ENCODE data around the gene DMP1. TPM values are rescaled to one million over a fixed set of nuclear protein-coding genes. Genes with fewer than 3 reads are reported as not detected.
"Not testable (repeated sequence)": the region's sequence is repeated elsewhere in the genome, so short reads cannot be mapped to it uniquely, and the experiment has no call there.

The DMP1 gene
- total RNA-seq, 1 donor from 2014 or later = not detected

GRCh38 chr4:87677731-87678130, 27.7 kb downstream of the DMP1 start:
- H3K9ac ChIP-seq (ENCODE audit: low read depth in 1 of 3, low read length in 3 of 3) = no peak overlapping the region
- H3K27ac ChIP-seq (ENCODE audit: low read depth, low read length) = no peak overlapping the region
- H3K4me1 ChIP-seq (ENCODE audit: control insufficient read depth in 3 of 3, insufficient read depth in 3 of 3, low read length in 3 of 3) = peaks cover 0 to 2% (median 0%) of the 10 kb centered on the region in 3 donors
- no peak overlapping the region for H3K4me3 ChIP-seq (ENCODE audit: low read length in 3 of 3)
- peaks cover 0 to 6% (median 2%) of the 10 kb centered on the region in 3 donors for H3K9me3 ChIP-seq (ENCODE audit: control insufficient read depth in 3 of 3, low read length in 3 of 3)
- H3K27me3 ChIP-seq (ENCODE audit: control insufficient read depth in 3 of 3, insufficient read depth in 3 of 3, low read length in 3 of 3) = no peaks in the 10 kb centered on the region
- H3K36me3 ChIP-seq (ENCODE audit: control insufficient read depth in 3 of 3, insufficient read depth in 3 of 3, low read length in 3 of 3) = no peaks in the 10 kb centered on the region

- Histone ChIP-seq H3K27me3 (ENCODE audit: control insufficient read depth in 3 of 3, insufficient read depth in 3 of 3, low read length in 3 of 3) (no peaks in the 10 kb centered on the region), H3K9me3 (ENCODE audit: control insufficient read depth in 3 of 3, low read length in 3 of 3) (peaks cover 0 to 6% (median 4%) of the 10 kb centered on the region in 3 donors), H3K36me3 (ENCODE audit: control insufficient read depth in 3 of 3, insufficient read depth in 3 of 3, low read length in 3 of 3) (no peaks in the 10 kb centered on the region), H3K27ac (ENCODE audit: low read depth, low read length) (no peak overlapping the region), H3K4me3 (ENCODE audit: low read length in 3 of 3) (no peak overlapping the region), H3K9ac (ENCODE audit: low read depth in 1 of 3, low read length in 3 of 3) (no peak overlapping the region), H3K4me1 (ENCODE audit: control insufficient read depth in 3 of 3, insufficient read depth in 3 of 3, low read length in 3 of 3) (peaks cover 0 to 2% (median 0%) of the 10 kb centered on the region in 3 donors)
These were observed 29.5 kb downstream of the DMP1 start for GRCh38 chr4:87679449-87680169.

GRCh38 chr4:87680271-87680670, 30.2 kb downstream of the DMP1 start:
- no peak overlapping the region for H3K9ac ChIP-seq (ENCODE audit: low read depth in 1 of 3, low read length in 3 of 3)
- H3K27me3 ChIP-seq (ENCODE audit: control insufficient read depth in 3 of 3, insufficient read depth in 3 of 3, low read length in 3 of 3) = no peaks in the 10 kb centered on the region
- H3K9me3 ChIP-seq (ENCODE audit: control insufficient read depth in 3 of 3, low read length in 3 of 3) = peaks cover 0 to 4% (median 3%) of the 10 kb centered on the region in 3 donors
- H3K4me3 ChIP-seq (ENCODE audit: low read length in 3 of 3) = no peak overlapping the region
- H3K4me1 ChIP-seq (ENCODE audit: control insufficient read depth in 3 of 3, insufficient read depth in 3 of 3, low read length in 3 of 3) = peaks cover 0 to 2% (median 0%) of the 10 kb centered on the region in 3 donors
- no peak overlapping the region for H3K27ac ChIP-seq (ENCODE audit: low read depth, low read length)
- no peaks in the 10 kb centered on the region for H3K36me3 ChIP-seq (ENCODE audit: control insufficient read depth in 3 of 3, insufficient read depth in 3 of 3, low read length in 3 of 3)

GRCh38 chr4:87688316-87688715, 38.2 kb downstream of the DMP1 start:
- no peaks in the 10 kb centered on the region for H3K36me3 ChIP-seq (ENCODE audit: control insufficient read depth in 3 of 3, insufficient read depth in 3 of 3, low read length in 3 of 3)
- no peak overlapping the region for H3K27ac ChIP-seq (ENCODE audit: low read depth, low read length)
- H3K9me3 ChIP-seq (ENCODE audit: control insufficient read depth in 3 of 3, low read length in 3 of 3) = no peaks in the 10 kb centered on the region
- no peaks in the 10 kb centered on the region for H3K27me3 ChIP-seq (ENCODE audit: control insufficient read depth in 3 of 3, insufficient read depth in 3 of 3, low read length in 3 of 3)
- no peak overlapping the region for H3K9ac ChIP-seq (ENCODE audit: low read depth in 1 of 3, low read length in 3 of 3)
- no peak overlapping the region for H3K4me3 ChIP-seq (ENCODE audit: low read length in 3 of 3)
- no peaks in the 10 kb centered on the region for H3K4me1 ChIP-seq (ENCODE audit: control insufficient read depth in 3 of 3, insufficient read depth in 3 of 3, low read length in 3 of 3)

- not testable (repeated sequence) for H3K9ac ChIP-seq (ENCODE audit: low read depth in 1 of 3, low read length in 3 of 3)
These were observed 40.9 kb downstream of the DMP1 start for GRCh38 chr4:87690947-87691346.

GRCh38 chr4:87692060-87692459, 42.0 kb downstream of the DMP1 start:
- H3K36me3 ChIP-seq (ENCODE audit: control insufficient read depth in 3 of 3, insufficient read depth in 3 of 3, low read length in 3 of 3); H3K9me3 ChIP-seq (ENCODE audit: control insufficient read depth in 3 of 3, low read length in 3 of 3); H3K4me3 ChIP-seq (ENCODE audit: low read length in 3 of 3); H3K27me3 ChIP-seq (ENCODE audit: control insufficient read depth in 3 of 3, insufficient read depth in 3 of 3, low read length in 3 of 3); H3K9ac ChIP-seq (ENCODE audit: low read depth in 1 of 3, low read length in 3 of 3); H3K27ac ChIP-seq (ENCODE audit: low read depth, low read length); H3K4me1 ChIP-seq (ENCODE audit: control insufficient read depth in 3 of 3, insufficient read depth in 3 of 3, low read length in 3 of 3): not testable (repeated sequence)

More at GRCh38 chr4:87690947-87691346, 40.9 kb downstream of the DMP1 start:
- H3K9me3 ChIP-seq (ENCODE audit: control insufficient read depth in 3 of 3, low read length in 3 of 3); H3K36me3 ChIP-seq (ENCODE audit: control insufficient read depth in 3 of 3, insufficient read depth in 3 of 3, low read length in 3 of 3); H3K27me3 ChIP-seq (ENCODE audit: control insufficient read depth in 3 of 3, insufficient read depth in 3 of 3, low read length in 3 of 3); H3K27ac ChIP-seq (ENCODE audit: low read depth, low read length); H3K4me3 ChIP-seq (ENCODE audit: low read length in 3 of 3); H3K4me1 ChIP-seq (ENCODE audit: control insufficient read depth in 3 of 3, insufficient read depth in 3 of 3, low read length in 3 of 3): not testable (repeated sequence)

- Histone ChIP-seq H3K9me3 (ENCODE audit: control insufficient read depth in 3 of 3, low read length in 3 of 3) (no peaks in the 10 kb centered on the region), H3K36me3 (ENCODE audit: control insufficient read depth in 3 of 3, insufficient read depth in 3 of 3, low read length in 3 of 3) (no peaks in the 10 kb centered on the region), H3K27ac (ENCODE audit: low read depth, low read length) (no peak overlapping the region), H3K27me3 (ENCODE audit: control insufficient read depth in 3 of 3, insufficient read depth in 3 of 3, low read length in 3 of 3) (no peaks in the 10 kb centered on the region), H3K4me3 (ENCODE audit: low read length in 3 of 3) (no peak overlapping the region), H3K9ac (ENCODE audit: low read depth in 1 of 3, low read length in 3 of 3) (no peak overlapping the region), H3K4me1 (ENCODE audit: control insufficient read depth in 3 of 3, insufficient read depth in 3 of 3, low read length in 3 of 3) (no peaks in the 10 kb centered on the region)
These were observed 47.2 kb downstream of the DMP1 start for GRCh38 chr4:87697272-87697671.

- no peak overlapping the region for H3K9ac ChIP-seq (ENCODE audit: low read depth in 1 of 3, low read length in 3 of 3)
- H3K27me3 ChIP-seq (ENCODE audit: control insufficient read depth in 3 of 3, insufficient read depth in 3 of 3, low read length in 3 of 3) = no peaks in the 10 kb centered on the region
- no peaks in the 10 kb centered on the region for H3K9me3 ChIP-seq (ENCODE audit: control insufficient read depth in 3 of 3, low read length in 3 of 3)
- H3K4me1 ChIP-seq (ENCODE audit: control insufficient read depth in 3 of 3, insufficient read depth in 3 of 3, low read length in 3 of 3) = no peaks in the 10 kb centered on the region
- H3K36me3 ChIP-seq (ENCODE audit: control insufficient read depth in 3 of 3, insufficient read depth in 3 of 3, low read length in 3 of 3) = no peaks in the 10 kb centered on the region
- H3K4me3 ChIP-seq (ENCODE audit: low read length in 3 of 3) = no peak overlapping the region
- no peak overlapping the region for H3K27ac ChIP-seq (ENCODE audit: low read depth, low read length)
These were observed 47.9 kb downstream of the DMP1 start for GRCh38 chr4:87697945-87698344.

GRCh38 chr4:87698394-87698793, 48.3 kb downstream of the DMP1 start:
- H3K36me3 ChIP-seq (ENCODE audit: control insufficient read depth in 3 of 3, insufficient read depth in 3 of 3, low read length in 3 of 3) = no peaks in the 10 kb centered on the region
- no peak overlapping the region for H3K4me3 ChIP-seq (ENCODE audit: low read length in 3 of 3)
- no peak overlapping the region for H3K27ac ChIP-seq (ENCODE audit: low read depth, low read length)
- no peak overlapping the region for H3K9ac ChIP-seq (ENCODE audit: low read depth in 1 of 3, low read length in 3 of 3)
- H3K9me3 ChIP-seq (ENCODE audit: control insufficient read depth in 3 of 3, low read length in 3 of 3) = no peaks in the 10 kb centered on the region
- no peaks in the 10 kb centered on the region for H3K4me1 ChIP-seq (ENCODE audit: control insufficient read depth in 3 of 3, insufficient read depth in 3 of 3, low read length in 3 of 3)
- H3K27me3 ChIP-seq (ENCODE audit: control insufficient read depth in 3 of 3, insufficient read depth in 3 of 3, low read length in 3 of 3) = no peaks in the 10 kb centered on the region

GRCh38 chr4:87704001-87704400, 53.9 kb downstream of the DMP1 start:
- Histone ChIP-seq H3K36me3 (ENCODE audit: control insufficient read depth in 3 of 3, insufficient read depth in 3 of 3, low read length in 3 of 3) (no peaks in the 10 kb centered on the region), H3K27me3 (ENCODE audit: control insufficient read depth in 3 of 3, insufficient read depth in 3 of 3, low read length in 3 of 3) (no peaks in the 10 kb centered on the region), H3K27ac (ENCODE audit: low read depth, low read length) (no peak overlapping the region), H3K9me3 (ENCODE audit: control insufficient read depth in 3 of 3, low read length in 3 of 3) (no peaks in the 10 kb centered on the region), H3K4me1 (ENCODE audit: control insufficient read depth in 3 of 3, insufficient read depth in 3 of 3, low read length in 3 of 3) (no peaks in the 10 kb centered on the region), H3K4me3 (ENCODE audit: low read length in 3 of 3) (no peak overlapping the region), H3K9ac (ENCODE audit: low read depth in 1 of 3, low read length in 3 of 3) (no peak overlapping the region)

All from skeletal muscle tissue (tissue), 4 donors.